H1 (cell line): ENCODE measurements around the gene IGFBP3. TPM values are rescaled to one million over a fixed set of nuclear protein-coding genes. Genes with fewer than 3 reads are reported as not detected.

Source experiments
- CTCF ChIA-PET: fragments of 300-600 bp; sonication (Branson Sonifier 250); formaldehyde crosslinking; loops from one replicate; lab custom pipeline; 2021; ENCODE audit not compliant: partially characterized antibody; lab: Charles Lee
- POLR2A ChIA-PET: fragments of 300-600 bp; sonication (Branson Sonifier 250); formaldehyde crosslinking; loops from one replicate; lab custom pipeline; 2021; ENCODE audit warnings: inconsistent platforms; ENCODE audit not compliant: partially characterized antibody; lab: Charles Lee
- DNase-seq, 2 experiments: peaks; one replicate each; pipeline versions ENCODE4 v3.0.0 to v3.0.0-alpha.2; 2010 to 2022; ENCODE audit warnings: low spot score in 2 of 2, low read depth in 1 of 2, mixed read lengths in 1 of 2
- FAIRE-seq: peaks from 2 replicates; lab custom pipeline; 2011; peaks lifted over from hg19 to GRCh38; lab: Jason Lieb, UNC
- H2AFZ ChIP-seq: 2 replicates; pipeline ENCODE4 v1.8.1; 2012; ENCODE audit warnings: low read length, inconsistent platforms
- H2AK5ac ChIP-seq: 2 replicates; pipeline ENCODE4 v1.6.1; 2013; ENCODE audit warnings: low read depth, low read length
- H2BK120ac ChIP-seq: replicated peaks from 2 replicates; pipeline ENCODE3; 2013; ENCODE audit warnings: low read depth, low read length, inconsistent platforms
- H2BK12ac ChIP-seq: 2 replicates; pipeline ENCODE4 v1.6.1; 2013; ENCODE audit warnings: low read depth, low read length
- H2BK15ac ChIP-seq: 2 replicates; pipeline ENCODE4 v1.6.1; 2013; ENCODE audit warnings: low read length
- H2BK20ac ChIP-seq: 2 replicates; pipeline ENCODE4 v1.6.1; 2013; ENCODE audit warnings: low read length
- H2BK5ac ChIP-seq: 2 replicates; pipeline ENCODE4 v1.6.1; 2013; ENCODE audit warnings: low read depth, low read length
- H3K14ac ChIP-seq: 2 replicates; pipeline ENCODE4 v1.6.1; 2013; ENCODE audit warnings: inconsistent platforms; ENCODE audit not compliant: insufficient read length
- H3K18ac ChIP-seq: 2 replicates; pipeline ENCODE4 v1.6.1; 2013; ENCODE audit warnings: low read length; ENCODE audit errors: extremely low read depth
- H3K23ac ChIP-seq: 2 replicates; pipeline ENCODE4 v1.6.1; 2013; ENCODE audit warnings: inconsistent platforms; ENCODE audit not compliant: insufficient read length
- H3K23me2 ChIP-seq: 2 replicates; pipeline ENCODE4 v1.6.1; 2013; ENCODE audit warnings: low read depth, low read length
- H3K27ac ChIP-seq: 2 replicates; pipeline ENCODE4 v1.6.1; 2011; ENCODE audit warnings: low read depth, low read length, inconsistent platforms
- H3K27me3 ChIP-seq, 4 experiments: replicated peaks in 1 of 4; 1 replicate in 1 of 4; 2 replicates in 3 of 4; pipeline versions ENCODE4 v1.6.1 to v1.8.1; 2011 to 2013; ENCODE audit warnings: low read length in 3 of 4, mild to moderate bottlenecking in 3 of 4, inconsistent platforms in 2 of 4, mixed read lengths in 2 of 4, moderate library complexity in 1 of 4; ENCODE audit not compliant: control insufficient read depth in 3 of 4, insufficient read depth in 3 of 4; ENCODE audit errors: extremely low read depth in 1 of 4
- H3K36me3 ChIP-seq, 4 experiments: 2 replicates each; pipeline versions ENCODE4 v1.6.1 to v1.8.1; 2011 to 2013; ENCODE audit warnings: mild to moderate bottlenecking in 4 of 4, low read length in 3 of 4, moderate library complexity in 2 of 4, control low read depth in 1 of 4, inconsistent platforms in 1 of 4; ENCODE audit not compliant: insufficient read depth in 4 of 4, control insufficient read depth in 2 of 4
- H3K4ac ChIP-seq: replicated peaks from 2 replicates; pipeline ENCODE3; 2013; ENCODE audit warnings: low read length, low read depth, mixed read lengths, inconsistent platforms; ENCODE audit not compliant: insufficient read length
- H3K4me1 ChIP-seq, 4 experiments: replicated peaks in 1 of 4; 1 replicate in 1 of 4; 2 replicates in 3 of 4; pipeline versions ENCODE4 v1.6.1 to v1.8.1; 2011 to 2013; ENCODE audit warnings: low read length in 3 of 4, inconsistent platforms in 2 of 4, mixed read lengths in 1 of 4; ENCODE audit not compliant: insufficient read depth in 4 of 4, control insufficient read depth in 3 of 4
- H3K4me2 ChIP-seq, 2 experiments: 2 replicates each; pipeline versions ENCODE4 v1.6.1 to v1.8.1; 2011 to 2013; ENCODE audit warnings: low read depth in 2 of 2, low read length in 2 of 2, control low read depth in 1 of 2, inconsistent platforms in 1 of 2, mild to moderate bottlenecking in 1 of 2; ENCODE audit not compliant: insufficient read depth in 1 of 2
- H3K4me3 ChIP-seq, 4 experiments: fragments of 200-600, 300-600 bp in 1 of 4; sonication (generic), shearing (Covaris generic), sonication (Bioruptor Twin) in 1 of 4; 2 replicates each; pipeline versions ENCODE4 v1.5.1 to v1.8.1; 2011 to 2016; ENCODE audit warnings: low read length in 4 of 4, low read depth in 3 of 4, control low read depth in 2 of 4, inconsistent platforms in 2 of 4, mild to moderate bottlenecking in 2 of 4, mixed read lengths in 1 of 4, moderate library complexity in 1 of 4; ENCODE audit not compliant: insufficient read depth in 2 of 4; ENCODE audit errors: extremely low read depth in 1 of 4
- H3K56ac ChIP-seq: replicated peaks from 2 replicates; pipeline ENCODE3; 2013; ENCODE audit warnings: low read depth, mild to moderate bottlenecking, mixed read lengths, low read length, inconsistent platforms; ENCODE audit not compliant: insufficient read length
- H3K79me1 ChIP-seq: 2 replicates; pipeline ENCODE4 v1.6.1; 2013; ENCODE audit warnings: low read depth, low read length, control low read depth
- H3K79me2 ChIP-seq, 2 experiments: 2 replicates each; pipeline versions ENCODE4 v1.6.1 to v1.8.1; 2012 to 2013; ENCODE audit warnings: low read length in 2 of 2, mild to moderate bottlenecking in 2 of 2, inconsistent platforms in 1 of 2; ENCODE audit not compliant: insufficient read depth in 2 of 2, control insufficient read depth in 1 of 2
- H3K9ac ChIP-seq, 4 experiments: replicated peaks in 1 of 4; 1 replicate in 1 of 4; 2 replicates in 3 of 4; pipeline versions ENCODE4 v1.6.1 to v1.8.1; 2011 to 2013; ENCODE audit warnings: low read depth in 3 of 4, low read length in 3 of 4, control low read depth in 2 of 4, mild to moderate bottlenecking in 2 of 4, moderate library complexity in 2 of 4, inconsistent platforms in 1 of 4; ENCODE audit errors: extremely low read depth in 1 of 4
- H3K9me3 ChIP-seq, 2 experiments: 2 replicates each; pipeline versions ENCODE4 v1.6.1 to v1.8.1; 2012 to 2013; ENCODE audit warnings: mild to moderate bottlenecking in 2 of 2, moderate library complexity in 2 of 2, control low read depth in 1 of 2, inconsistent platforms in 1 of 2, low read depth in 1 of 2, low read length in 1 of 2, mixed read lengths in 1 of 2; ENCODE audit not compliant: insufficient read depth in 2 of 2
- H4K20me1 ChIP-seq, 2 experiments: replicated peaks in 1 of 2; 2 replicates each; pipeline versions ENCODE3 to v1.8.1; 2011 to 2013; ENCODE audit warnings: inconsistent platforms in 2 of 2, low read length in 2 of 2, mild to moderate bottlenecking in 1 of 2; ENCODE audit not compliant: insufficient read depth in 2 of 2, control insufficient read depth in 1 of 2
- H4K5ac ChIP-seq: 2 replicates; pipeline ENCODE4 v1.6.1; 2013; ENCODE audit warnings: low read length, low read depth, mixed read lengths, inconsistent platforms; ENCODE audit not compliant: insufficient read length
- H4K8ac ChIP-seq: 2 replicates; pipeline ENCODE4 v1.8.0; 2013; ENCODE audit warnings: mild to moderate bottlenecking, moderate library complexity, low read length, inconsistent platforms; ENCODE audit not compliant: insufficient read depth; ENCODE audit errors: extremely low read depth
- H4K91ac ChIP-seq: replicated peaks from 2 replicates; pipeline ENCODE3; 2013; ENCODE audit warnings: low read length, mixed read lengths, inconsistent platforms; ENCODE audit not compliant: insufficient read length
- ASH2L ChIP-seq: fragments of 200-600, 300-600 bp; sonication (generic); IDR thresholded peaks from one replicate; pipeline ENCODE4 v1.7.1; 2017; ENCODE audit warnings: low read length
- BACH1 ChIP-seq: IDR thresholded peaks from 2 replicates; pipeline ENCODE4 v1.6.1; 2012; ENCODE audit warnings: low read length, improper control_type of control experiment
- CBX5 ChIP-seq: fragments of 300-800, 300-1000 bp; sonication (generic); IDR thresholded peaks from 2 replicates; pipeline ENCODE4 v1.7.1; 2016; ENCODE audit warnings: antibody characterized with exemption, low read length, low read depth
- GTF2F1 ChIP-seq: IDR thresholded peaks from 2 replicates; pipeline ENCODE4 v1.6.1; 2012; ENCODE audit warnings: low read depth, low read length, improper control_type of control experiment, borderline replicate concordance
- JUN ChIP-seq: IDR thresholded peaks from 2 replicates; pipeline ENCODE4 v1.6.1; 2011; ENCODE audit warnings: low read depth, mild to moderate bottlenecking, improper control_type of control experiment, low read length
- KDM1A ChIP-seq: fragments of 200-600, 300-600 bp; sonication (generic); IDR thresholded peaks from 2 replicates; pipeline ENCODE4 v1.7.1; 2016; ENCODE audit warnings: mild to moderate bottlenecking, low read length, borderline replicate concordance
- MAFK ChIP-seq: IDR thresholded peaks from 2 replicates; pipeline ENCODE4 v1.6.1; 2012; ENCODE audit warnings: low read depth, mild to moderate bottlenecking, improper control_type of control experiment, low read length
- NANOG ChIP-seq: IDR thresholded peaks from 2 replicates; pipeline ENCODE4 v1.6.1; 2011; ENCODE audit warnings: low read length, low read depth, mild to moderate bottlenecking, inconsistent platforms; ENCODE audit not compliant: insufficient read depth, poor library complexity, severe bottlenecking
- PHF8 ChIP-seq: fragments of 200-600 bp; sonication (generic); conservative IDR thresholded peaks from 2 replicates; pipeline ENCODE4 v1.7.1; 2012; ENCODE audit warnings: low read depth, mild to moderate bottlenecking, inconsistent platforms, low read length, moderate library complexity
- RNF2 ChIP-seq: fragments of 200-900, 300-1000 bp; sonication (generic); IDR thresholded peaks from 2 replicates; pipeline ENCODE4 v1.7.1; 2016; ENCODE audit warnings: borderline replicate concordance, low read depth, mild to moderate bottlenecking, antibody characterized with exemption, low read length; ENCODE audit not compliant: poor library complexity, severe bottlenecking; ENCODE audit errors: missing control alignments
- SIN3A ChIP-seq, 2 experiments: IDR thresholded peaks in 1 of 2; conservative IDR thresholded peaks in 1 of 2; 2 replicates each; pipeline ENCODE4 v1.6.1; 2011 to 2012; ENCODE audit warnings: low read length in 2 of 2, improper control_type of control experiment in 1 of 2, low read depth in 1 of 2, mild to moderate bottlenecking in 1 of 2
- TAF7 ChIP-seq: optimal IDR thresholded peaks from 2 replicates; pipeline ENCODE3; 2011; ENCODE audit warnings: low read depth, mild to moderate bottlenecking, inconsistent platforms, low read length, moderate library complexity, borderline replicate concordance
- WGBS, 2 experiments: shearing (Covaris generic) in 1 of 2; methylation state at CpG; one replicate each; pipeline versions ENCODE4 v1.1.6 to v1.1.7; 2013 to 2015; ENCODE audit warnings: low lambda C conversion rate in 2 of 2, mixed read lengths in 2 of 2, inconsistent platforms in 1 of 2, low coverage in 1 of 2, missing lambda C conversion rate in 1 of 2; ENCODE audit not compliant: insufficient replicate concordance in 2 of 2, insufficient coverage in 1 of 2, insufficient read length in 1 of 2; ENCODE audit errors: extremely low coverage in 1 of 2, missing lambda C conversion rate in 1 of 2; 5-methylcytosine and 5-hydroxymethylcytosine counted together
- polyA plus RNA-seq, 7 experiments: library from polyadenylated mRNA; depleted of rRNA in 3 of 7; stranded (reverse) in 5 of 7; unstranded in 2 of 7; fragments of >200 nt in 5 of 7; fragments of 200-250 nt in 2 of 7; gene quantifications; 1 replicate in 5 of 7; 2 replicates in 1 of 7; 4 replicates in 1 of 7; pipeline versions ENCODE4 v1.2.1 to v1.2.3, GENCODE V29; 2011 to 2013; ENCODE audit warnings: missing spikeins in 2 of 7, mixed read lengths in 2 of 7
- total RNA-seq: library from RNA; stranded (reverse); fragmentation: NEBNext Ultra II Directional; extraction: Animal tissue kit (Norgen Biotek cat#: 25700); gene quantifications from 2 replicates; pipeline ENCODE4 v1.2.1, GENCODE V29; 2021

The IGFBP3 gene
- total and polyA plus RNA-seq, 2 of the 8 experiments (the other 6 are each of a cell fraction or from before 2014, with no cell fraction given): 5.5 to 12.1 TPM

GRCh38 chr7:45874408-45875131 is 46.5 kb downstream of the IGFBP3 start:
- DNase-seq (no peak), FAIRE-seq (no peak)
- Histone ChIP-seq H4K91ac (no peak overlapping the region), H3K36me3 (no peaks in the 10 kb centered on the region; a peak in 1 of 8 replicates), H3K23ac (no peak overlapping the region), H3K9ac (no peak overlapping the region), H2AK5ac (no peak overlapping the region), H3K4me3 (no peak overlapping the region), H4K5ac (no peak overlapping the region), H3K56ac (no peak overlapping the region), H3K9me3 (peaks cover 15 to 29% of the 10 kb centered on the region in 2 experiments), H3K79me2 (no peaks in the 10 kb centered on the region), H3K18ac (no peak overlapping the region), H2BK12ac (no peak overlapping the region), H2BK20ac (no peak overlapping the region), H3K4me1 (no peaks in the 10 kb centered on the region; a peak in 1 of 7 replicates), H2BK15ac (no peak overlapping the region), H3K23me2 (no peaks in the 10 kb centered on the region), H4K20me1 (no peaks in the 10 kb centered on the region), H3K27me3 (no peaks in the 10 kb centered on the region), H2BK120ac (no peak overlapping the region), H4K8ac (no peak overlapping the region), H3K4me2 (no peak overlapping the region), H3K4ac (no peak overlapping the region), H2AFZ (no peak overlapping the region), H3K27ac (no peak overlapping the region), H2BK5ac (no peak overlapping the region), H3K79me1 (no peaks in the 10 kb centered on the region), H3K14ac (no peak overlapping the region)
- WGBS, 2 experiments: 94% methylated on average over 8 of the region's 8 CpGs; no CpG with 5 or more reads in 1 of the 2 experiments
- POLR2A ChIA-PET: no interaction called here
- CTCF ChIA-PET: interaction anchor here (1.1 to 3.3 kb wide), 3 partner anchors 11 to 264 kb away, joined by 3 to 12 read pairs (median 3); no protein-coding TSS in a partner anchor
- TF ChIP-seq BACH1 (no peak), CBX5 (no peak), PHF8 (no peak), NANOG (no peak), KDM1A (no peak), JUN (no peak), TAF7 (no peak), ASH2L (no peak), MAFK (no peak), SIN3A (conservative IDR thresholded peaks at IDR 0.05 in 1 of 2, IDR thresholded peaks at IDR 0.05 in 1 of 2; ENCODE audit: low read depth in 1 of 2, low read length in 2 of 2) (no peak), GTF2F1 (no peak), RNF2 (no peak)
